Hematopoietic multipotent progenitor cell (in vitro differentiated cells): ENCODE results near the gene CFAP91. TPM values are rescaled to one million over a fixed set of nuclear protein-coding genes. Genes with fewer than 3 reads are reported as not detected.

Source experiments
- DNase-seq, 3 donors: peaks; one replicate each; pipeline ENCODE4 v3.0.0-alpha.2; 2011 to 2015; ENCODE audit warnings: low read depth in 2 of 3, low spot score in 2 of 3
- total RNA-seq: library from RNA; depleted of rRNA; stranded (reverse); fragments of >200 nt; gene quantifications from one replicate; pipeline ENCODE4 v1.2.3, GENCODE V29; 2012

Gene CFAP91
- total RNA-seq, 1 donor = 0.54 TPM

GRCh38 chr3:119738741-119739140 is 35.9 kb downstream of the CFAP91 start:
- DNase-seq = no peak

GRCh38 chr3:119741657-119742590 is 39.1 kb downstream of the CFAP91 start:
- no peak for DNase-seq

GRCh38 chr3:119743921-119744320 is 41.1 kb downstream of the CFAP91 start:
- DNase-seq = no peak

GRCh38 chr3:119745942-119746341 is 43.1 kb downstream of the CFAP91 start:
- DNase-seq = no peak

GRCh38 chr3:119746423-119746822 is 43.6 kb downstream of the CFAP91 start:
- DNase-seq = no peak

- no peak for DNase-seq
Observed at GRCh38 chr3:119747357-119747756, 44.5 kb downstream of the CFAP91 start.

GRCh38 chr3:119748991-119749390 is 46.2 kb downstream of the CFAP91 start:
- DNase-seq = no peak

GRCh38 chr3:119751423-119751822 is 48.6 kb downstream of the CFAP91 start:
- no peak for DNase-seq

Other genes starting within 250 kb of the CFAP91 start
- 40.7 TPM for gene TMEM39A, start 239.4 kb upstream of the CFAP91 start, total RNA-seq
- gene POGLUT1, start 234.1 kb upstream of the CFAP91 start, total RNA-seq = 12.9 TPM
- gene TIMMDC1, start 204.5 kb upstream of the CFAP91 start, total RNA-seq = 62.7 TPM
- gene CD80, start 143.4 kb upstream of the CFAP91 start, total RNA-seq = 0.54 TPM
- gene ADPRH, start 123.5 kb upstream of the CFAP91 start, total RNA-seq = 7.3 TPM
- not detected for gene PLA1A, start 105.1 kb upstream of the CFAP91 start, total RNA-seq
- gene POPDC2, start 42.4 kb upstream of the CFAP91 start, total RNA-seq = 0.54 TPM
- gene COX17, start 25.6 kb upstream of the CFAP91 start, total RNA-seq = 7.5 TPM
- gene NR1I2, start 79.1 kb downstream of the CFAP91 start, total RNA-seq = 2.4 TPM